Measurements from ENCODE around the gene SH2D3A.
"Not testable (repeated sequence)": the region's sequence is repeated elsewhere in the genome, so short reads cannot be mapped to it uniquely, and the experiment has no call there.

Gene SH2D3A

DNA sequence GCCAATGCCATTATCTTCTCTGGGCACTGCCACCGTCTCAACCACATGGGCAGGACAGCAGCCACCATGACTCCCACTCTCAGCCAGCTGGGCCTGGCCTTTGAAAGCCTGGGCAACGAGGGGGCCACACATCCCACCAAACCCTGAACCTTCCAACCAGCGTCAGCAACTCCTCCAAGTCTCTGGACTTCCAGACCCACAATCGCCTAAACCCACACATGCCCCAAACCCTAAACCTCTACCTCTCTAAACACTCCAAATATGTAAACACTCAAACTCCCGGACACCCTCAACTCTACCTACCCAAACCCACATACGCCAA lies 47.7 kb downstream of the SH2D3A start:
- no peak for DNase-seq

DNA sequence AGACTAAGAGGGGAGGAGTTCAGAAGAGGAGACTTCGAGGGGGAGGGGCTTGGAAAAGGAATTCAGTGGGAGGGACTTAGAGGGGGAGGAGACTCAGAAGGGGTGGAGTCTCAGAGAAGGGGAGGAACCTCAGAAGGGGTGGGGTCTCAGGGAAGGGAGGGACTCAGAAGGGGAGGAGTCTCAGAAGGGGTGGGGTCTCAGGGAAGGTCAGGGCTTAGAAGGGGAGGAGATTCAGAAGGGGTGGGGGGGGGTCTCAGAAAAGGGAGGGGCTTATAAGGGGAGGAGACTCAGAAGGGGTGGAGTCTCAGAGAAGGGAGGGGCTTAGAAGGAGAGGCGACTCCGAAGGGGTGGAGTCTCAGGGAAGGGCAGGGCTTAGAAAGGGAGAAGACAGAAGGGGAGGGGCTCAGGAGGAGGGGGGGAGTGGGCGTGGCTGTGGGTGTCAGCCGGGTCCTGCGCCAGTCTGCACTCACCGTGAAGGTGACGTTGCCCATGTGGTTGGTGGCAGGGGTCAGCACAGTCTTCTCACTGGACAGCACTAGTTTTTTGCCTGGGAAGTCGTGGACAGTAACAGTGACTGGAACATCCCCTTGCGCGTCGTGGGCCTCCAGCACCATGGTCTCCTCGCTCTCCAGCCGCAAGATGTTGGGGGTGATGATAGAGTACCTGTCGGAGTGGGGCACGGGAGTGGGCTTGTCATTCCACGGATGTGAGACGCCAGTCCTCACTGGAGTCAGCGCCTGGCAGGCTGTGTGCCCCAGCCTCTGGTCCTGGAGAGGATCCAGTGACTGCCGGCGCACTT lies 48.3 kb downstream of the SH2D3A start:
- no peak for DNase-seq

DNA sequence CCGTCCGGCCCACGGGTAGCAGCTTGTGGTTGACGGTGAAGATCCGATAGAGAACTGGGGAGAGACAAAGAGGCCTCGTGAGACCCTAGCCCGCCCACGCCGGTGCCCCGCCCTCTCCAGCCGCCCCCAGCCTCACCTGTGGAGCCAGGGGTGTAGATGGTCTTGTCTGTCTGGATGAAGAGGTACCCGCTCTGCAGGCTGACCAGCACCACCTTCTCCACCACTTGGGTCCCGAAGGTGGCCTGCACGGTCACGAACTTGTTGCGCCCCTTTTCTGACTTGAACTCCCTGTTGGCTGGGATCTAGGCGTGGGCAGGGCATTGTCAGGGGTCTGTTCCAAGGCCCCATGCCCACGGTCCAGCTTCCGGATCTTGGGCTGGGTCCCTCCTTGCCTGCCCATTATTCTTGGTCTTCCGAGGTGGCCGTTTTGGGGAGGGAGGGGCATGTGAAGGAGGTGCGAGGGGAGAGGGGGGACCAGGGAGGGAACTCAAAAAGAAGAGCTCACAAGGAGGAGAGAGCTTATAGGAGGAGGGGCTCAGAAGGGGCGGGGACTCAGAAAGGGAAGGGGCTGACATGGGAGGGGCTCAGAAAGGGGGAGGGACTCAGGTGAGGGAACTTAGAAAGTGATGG lies 49.0 kb downstream of the SH2D3A start:
- DNase-seq: no peak

DNA sequence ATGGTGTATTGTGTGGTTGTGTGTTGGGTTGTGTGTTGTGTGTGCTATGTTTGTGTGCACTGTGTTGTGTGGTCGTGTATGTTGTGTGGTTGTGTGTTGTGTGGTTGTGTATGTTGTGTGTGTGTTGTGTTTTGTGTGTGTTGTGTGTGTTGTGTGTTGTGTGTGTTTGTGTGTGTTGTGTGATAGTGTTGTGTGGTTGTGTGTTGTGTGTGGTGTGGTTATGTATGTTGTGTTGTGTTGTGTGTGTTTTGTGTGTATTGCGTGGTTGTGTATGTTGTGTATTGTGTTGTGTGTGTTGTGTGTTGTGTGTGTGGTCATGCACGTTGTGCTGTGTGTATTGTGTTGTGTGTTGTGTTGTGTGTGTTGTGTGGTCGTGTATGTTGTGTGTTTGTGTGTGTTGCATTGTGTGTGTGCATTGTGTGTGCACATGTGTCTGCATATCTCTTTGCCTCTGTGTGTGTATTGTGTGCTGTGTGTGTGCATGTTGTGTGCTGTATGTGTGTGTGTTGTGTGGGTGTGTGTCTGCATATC lies 49.7 kb downstream of the SH2D3A start:
- no peak for DNase-seq

DNA sequence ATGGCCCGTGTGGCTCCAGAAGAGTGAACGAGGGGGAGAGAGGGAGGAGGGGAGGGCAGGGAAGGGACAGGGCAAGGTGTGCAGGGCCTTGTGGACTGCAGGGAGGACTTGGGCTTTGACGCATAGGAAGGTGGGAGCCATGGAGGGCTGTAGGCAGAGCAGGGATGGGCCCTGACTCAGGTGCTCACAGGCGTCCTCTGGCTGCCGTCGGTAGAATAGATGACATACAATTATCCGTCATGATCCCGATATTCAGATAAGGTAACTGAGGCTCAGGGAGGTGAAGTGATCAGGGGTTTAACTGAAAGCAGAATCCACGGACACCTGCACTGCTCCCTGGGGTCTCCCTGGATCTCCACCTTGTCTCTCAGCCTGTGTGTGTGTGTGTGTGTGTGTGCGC lies 50.2 kb downstream of the SH2D3A start:
- DNase-seq: no peak

DNA sequence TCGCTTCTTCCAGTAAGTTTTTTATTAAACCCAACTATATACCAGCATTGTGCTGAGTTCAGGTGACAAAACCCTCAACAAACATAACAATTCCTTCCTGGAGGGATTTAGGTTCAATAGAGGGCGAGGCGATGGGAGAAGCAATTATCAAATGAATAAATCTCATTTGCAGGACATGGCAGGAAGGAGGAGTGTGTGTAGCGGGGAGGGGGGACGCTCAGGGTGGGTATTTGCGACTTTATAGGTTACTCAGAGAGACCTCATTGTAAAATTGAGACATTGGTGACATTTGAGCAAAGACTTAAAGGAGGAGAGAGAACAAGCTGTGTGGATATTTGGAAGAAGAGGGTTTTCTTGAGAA lies 50.6 kb downstream of the SH2D3A start:
- no peak for DNase-seq

DNA sequence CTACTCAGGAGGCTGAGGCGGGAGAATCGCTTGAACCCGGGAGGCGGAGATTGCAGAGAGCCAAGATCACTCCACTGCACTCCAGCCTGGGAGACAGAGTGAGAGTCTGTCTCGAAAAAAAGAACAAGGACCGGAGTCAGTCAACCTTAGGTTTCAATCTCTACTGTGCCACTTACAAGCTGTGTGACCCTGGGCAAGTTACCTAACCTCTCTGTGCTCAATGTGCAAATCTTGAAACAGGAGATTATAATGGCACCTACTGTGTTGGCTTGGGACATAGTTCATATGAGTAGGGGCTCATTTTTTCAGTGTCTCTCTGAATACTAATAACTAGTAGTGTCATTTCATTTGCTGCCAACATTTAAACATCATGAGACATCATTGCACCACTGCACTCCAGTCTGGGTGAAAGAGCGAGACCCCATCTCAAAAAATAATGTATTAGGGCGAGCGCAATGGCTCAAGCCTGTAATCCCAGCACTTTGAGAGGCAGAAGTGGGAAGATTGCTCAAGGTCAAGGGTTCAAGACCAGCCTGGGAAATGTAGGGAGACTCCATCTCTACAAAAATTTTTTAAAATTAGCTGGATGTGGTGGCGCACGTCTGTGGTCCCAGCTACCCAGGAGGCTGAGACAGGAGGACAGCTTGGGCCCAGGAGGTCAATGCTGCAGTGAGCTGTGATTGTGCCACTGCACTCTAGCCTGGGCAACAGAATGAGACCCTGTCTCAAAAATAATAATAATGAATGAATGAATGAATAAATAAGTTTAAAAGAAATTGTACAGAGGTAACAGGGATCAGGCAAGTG lies 52.3 kb downstream of the SH2D3A start:
- DNase-seq: no peak

DNA sequence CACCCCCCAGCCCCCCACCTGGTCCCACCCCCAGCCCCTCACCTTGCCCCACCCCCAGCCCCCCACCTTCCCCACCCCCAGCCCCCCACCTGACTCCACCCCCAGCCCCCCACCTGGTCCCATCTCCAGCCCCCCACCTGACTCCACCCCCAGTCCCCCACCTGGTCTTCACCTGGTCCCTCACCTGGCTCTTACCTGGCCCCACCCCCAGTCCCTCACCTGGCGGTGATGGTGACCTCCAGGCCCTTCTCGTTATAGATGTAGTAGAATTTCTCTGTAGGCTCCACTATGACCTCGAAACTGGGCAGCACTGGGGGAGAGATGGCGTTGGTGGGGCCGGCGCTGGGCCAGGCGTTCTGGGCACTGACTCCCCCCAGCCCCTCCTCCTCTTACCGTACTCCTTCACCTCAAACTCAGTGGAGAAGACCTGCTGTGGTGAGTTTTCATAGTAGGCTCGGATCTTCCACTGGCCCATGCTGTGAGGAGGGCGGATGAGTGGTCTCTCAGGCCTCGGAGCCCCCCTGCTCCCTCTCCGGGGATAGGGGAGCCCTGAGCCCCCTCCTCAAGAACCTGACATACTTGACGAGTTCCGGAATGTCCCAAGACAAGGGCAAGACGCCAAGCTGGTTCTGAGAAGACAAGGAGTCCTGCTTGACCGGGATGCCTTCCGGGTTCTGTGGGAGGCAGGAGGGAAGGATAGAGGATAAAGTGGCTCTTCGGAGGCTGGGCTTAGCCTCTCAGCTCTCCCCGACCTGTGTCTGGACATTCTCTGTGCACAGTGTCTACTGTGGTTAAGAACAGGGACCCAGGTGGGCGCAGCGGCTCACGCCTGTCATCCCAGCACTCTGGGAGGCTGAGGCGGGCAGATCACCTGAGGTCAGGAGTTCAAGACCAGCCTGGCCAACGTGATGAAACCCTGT lies 53.2 kb downstream of the SH2D3A start:
- DNase-seq: no peak

DNA sequence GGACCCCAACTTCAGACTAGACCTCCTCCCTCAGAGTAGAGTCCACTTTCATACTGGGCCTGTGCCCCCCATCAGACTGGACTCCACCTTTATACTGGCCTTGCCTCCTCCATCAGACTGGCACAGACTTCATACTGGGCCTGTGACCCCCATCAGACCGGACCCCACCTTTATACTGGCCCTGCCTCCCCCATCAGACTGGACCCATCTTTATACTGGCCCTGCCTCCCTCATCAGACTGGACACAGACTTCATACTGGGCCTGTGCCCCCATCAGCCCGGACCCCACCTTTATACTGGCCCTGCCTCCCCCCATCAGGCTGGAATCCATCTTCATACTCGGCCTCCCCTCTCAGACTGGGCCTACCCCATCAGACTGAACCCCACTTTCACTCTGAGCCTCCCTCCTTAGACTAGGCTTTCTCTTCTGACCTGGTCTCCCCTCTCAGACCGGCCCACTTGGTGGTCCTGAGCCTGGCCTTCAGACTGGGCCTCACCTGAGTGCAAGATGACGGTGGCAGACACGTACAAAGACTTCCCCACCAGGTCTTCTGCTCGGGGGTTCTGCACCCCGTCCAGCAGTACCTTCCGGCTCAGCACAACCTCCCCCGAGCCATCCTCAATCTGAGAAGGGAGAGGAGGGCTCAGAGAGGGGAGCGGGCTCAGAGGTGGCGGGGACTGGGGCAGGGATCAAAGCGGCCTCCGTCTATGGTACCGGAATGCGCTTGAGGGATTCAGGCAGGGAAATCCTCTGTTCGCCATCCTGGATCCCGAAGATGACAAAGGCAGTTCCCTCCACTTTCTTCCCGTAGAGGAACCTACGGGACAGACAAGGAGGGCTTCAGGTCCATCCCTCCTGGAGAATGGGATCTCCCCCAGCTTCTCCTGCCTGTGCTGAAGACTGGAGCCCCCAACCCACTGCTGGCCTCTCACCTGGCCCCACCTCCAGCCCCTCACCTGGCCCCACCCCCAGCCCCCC lies 54.3 kb downstream of the SH2D3A start:
- no peak for DNase-seq

DNA sequence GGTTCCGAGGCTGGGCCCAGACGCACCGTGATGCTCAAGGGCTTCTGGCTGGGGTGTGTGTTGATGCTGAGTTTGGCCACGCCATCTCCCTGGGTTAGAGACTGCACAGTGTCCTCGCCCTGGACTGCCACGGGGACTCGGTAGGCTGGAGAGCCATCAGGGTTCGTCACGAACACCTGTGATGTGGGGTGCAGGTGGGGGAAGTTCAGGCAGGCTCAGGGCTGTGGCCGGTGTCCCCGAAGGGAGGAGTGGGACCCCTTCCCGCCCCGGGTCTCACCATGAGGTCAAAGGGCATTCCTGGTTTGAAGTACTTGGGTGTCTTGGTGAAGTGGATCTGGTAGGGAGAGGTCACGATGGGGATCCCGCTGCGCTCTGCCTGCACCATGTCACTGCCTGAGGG lies 55.0 kb downstream of the SH2D3A start:
- DNase-seq: no peak

DNA sequence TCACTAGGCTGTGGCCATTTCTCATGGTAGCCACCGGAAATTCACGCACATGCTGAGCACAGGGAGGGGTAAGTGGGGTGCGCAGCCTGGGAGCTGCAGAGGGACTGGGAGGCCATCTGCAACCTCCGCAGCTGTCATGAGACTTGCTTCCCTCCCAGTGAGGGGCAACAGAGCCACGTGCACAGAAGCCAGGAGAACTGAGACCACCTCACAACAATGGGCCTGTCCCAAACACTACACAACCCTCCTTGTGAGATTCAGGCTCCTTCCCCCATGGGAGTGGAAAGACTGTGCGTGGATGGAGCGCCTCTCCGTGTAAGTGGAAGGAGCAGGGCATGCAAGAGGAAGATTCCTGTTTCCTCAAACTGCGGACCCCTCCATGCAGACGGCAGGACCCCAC lies 55.6 kb downstream of the SH2D3A start:
- no peak for DNase-seq

DNA sequence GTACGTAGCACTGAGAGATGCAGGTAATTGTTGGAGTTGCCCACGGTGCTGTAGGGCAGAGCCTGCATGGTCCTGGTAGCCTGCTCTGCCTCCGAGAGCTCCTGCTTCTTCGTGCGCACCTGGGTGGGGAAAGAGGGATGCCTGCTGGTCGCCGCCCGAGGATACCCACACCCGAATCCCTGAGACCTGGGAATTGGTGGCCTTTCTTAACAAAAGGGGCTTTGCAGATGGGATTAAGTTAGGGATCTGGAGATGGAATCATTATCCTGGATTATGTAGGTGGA lies 56.2 kb downstream of the SH2D3A start:
- DNase-seq: no peak

DNA sequence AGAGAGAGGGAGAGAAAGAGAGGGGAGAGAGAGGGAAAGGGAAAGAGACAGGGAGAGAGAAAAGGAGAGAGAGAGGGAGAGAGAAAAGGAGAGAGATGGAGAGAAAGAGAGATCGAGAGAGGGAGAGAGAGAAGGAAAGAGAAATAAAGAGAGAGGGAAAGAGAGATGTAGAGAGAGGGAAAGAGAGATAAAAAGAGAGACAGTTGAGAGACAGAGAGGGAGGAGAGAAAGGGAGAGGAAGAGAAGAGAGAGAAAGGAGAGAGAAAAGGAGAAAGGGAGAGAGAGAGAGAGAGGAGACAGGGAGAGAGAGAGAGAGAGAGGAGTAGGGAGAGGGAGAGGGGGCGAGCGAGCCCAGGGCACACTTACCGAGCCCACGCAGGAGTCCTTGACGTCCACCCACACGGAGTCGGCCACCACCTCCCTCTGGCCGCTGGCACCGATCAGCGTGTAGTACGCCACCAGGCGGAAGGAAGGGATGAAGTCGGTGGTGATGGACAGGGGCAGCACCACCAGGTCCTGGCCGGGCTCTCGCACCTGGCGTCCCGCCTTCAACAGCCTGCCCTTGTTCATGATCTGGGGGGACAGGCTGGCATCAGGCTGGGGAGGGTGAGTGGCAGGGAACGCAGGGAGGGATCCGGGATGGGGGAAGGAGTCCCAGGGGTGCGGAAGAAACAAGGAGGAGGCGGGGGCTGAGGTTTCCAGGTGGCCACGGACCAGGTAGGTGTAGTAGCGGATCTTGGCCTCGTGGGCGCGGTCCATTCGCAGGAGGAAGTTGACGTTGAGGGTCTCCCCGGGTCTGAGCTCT lies 56.8 kb downstream of the SH2D3A start:
- no peak for DNase-seq

DNA sequence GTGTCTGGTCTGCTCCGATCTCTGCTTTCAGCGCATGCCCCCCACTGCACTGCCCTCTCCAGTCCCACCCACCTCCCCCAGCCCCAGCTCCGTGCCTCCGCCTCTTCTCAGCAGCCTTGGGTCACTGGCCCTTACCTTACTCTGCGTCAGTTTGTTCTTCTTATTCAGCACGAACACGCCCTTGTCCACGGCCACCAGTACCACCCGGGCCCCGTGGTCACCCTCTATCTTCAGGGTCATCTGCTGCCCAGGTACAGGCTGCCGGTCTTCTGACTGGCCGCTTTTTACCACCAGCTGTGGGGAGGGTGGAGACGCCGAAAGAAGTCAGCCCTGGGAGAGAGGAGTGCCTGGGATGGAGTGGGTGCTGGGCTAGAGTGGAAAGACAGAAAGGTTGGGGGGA lies 57.7 kb downstream of the SH2D3A start:
- DNase-seq: no peak

DNA sequence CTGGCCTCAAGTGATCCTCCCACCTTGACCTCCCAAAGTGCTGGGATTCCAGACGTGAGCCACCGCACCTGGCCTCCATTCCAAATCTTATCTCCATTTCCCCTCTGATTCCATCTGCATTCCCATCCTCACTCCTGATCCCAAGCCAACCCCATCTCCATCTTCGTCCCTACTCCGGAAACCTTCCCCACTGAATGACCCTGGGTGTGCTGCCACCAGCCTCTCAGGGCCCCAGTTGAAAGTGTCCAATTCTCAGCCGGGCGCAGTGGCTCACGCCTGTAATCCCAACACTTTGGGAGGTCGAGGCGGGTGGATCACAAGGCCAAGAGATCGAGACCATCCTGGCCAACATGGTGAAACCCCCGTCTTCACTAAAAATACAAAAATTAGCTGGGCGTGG lies 58.3 kb downstream of the SH2D3A start:
- DNase-seq: not testable (repeated sequence)

DNA sequence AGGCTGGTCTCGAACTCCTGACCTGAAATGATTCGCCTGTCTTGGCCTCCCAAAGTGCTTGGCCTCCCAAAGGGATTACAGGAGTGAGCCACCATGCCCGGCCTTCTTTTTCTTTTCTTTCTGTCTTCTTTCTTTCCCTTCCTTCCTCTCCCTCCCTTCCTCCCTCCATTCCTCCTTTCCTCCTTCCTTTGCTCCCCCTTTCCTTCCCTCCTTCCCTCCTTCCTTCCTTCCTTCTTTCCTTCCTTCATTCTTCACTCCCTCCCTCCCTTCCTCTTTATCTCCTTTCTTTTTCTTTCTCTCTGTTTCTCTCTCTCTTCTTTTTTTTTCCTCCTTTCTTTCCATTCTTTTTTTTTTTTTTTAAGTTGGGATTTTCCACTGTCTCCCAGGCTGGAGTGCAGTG lies 58.9 kb downstream of the SH2D3A start:
- DNase-seq: no peak

DNA sequence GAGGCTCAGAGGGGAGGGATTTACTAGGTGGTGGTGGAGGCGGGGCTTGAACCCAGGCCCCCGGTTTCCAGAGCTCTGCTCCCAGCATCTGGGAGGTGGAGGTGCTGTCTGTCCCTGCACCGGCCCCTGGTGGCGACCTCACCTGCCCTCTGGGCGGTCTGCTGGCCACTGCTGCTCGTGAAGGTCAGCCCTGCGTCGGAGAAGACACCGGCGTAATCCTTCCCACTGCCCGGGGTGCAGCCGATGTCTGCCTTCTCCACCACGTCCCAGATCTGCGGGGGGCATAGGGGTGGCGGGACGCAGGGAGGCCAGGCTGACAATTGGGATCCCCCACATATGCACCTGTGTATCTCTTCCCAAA lies 59.6 kb downstream of the SH2D3A start:
- DNase-seq: no peak

DNA sequence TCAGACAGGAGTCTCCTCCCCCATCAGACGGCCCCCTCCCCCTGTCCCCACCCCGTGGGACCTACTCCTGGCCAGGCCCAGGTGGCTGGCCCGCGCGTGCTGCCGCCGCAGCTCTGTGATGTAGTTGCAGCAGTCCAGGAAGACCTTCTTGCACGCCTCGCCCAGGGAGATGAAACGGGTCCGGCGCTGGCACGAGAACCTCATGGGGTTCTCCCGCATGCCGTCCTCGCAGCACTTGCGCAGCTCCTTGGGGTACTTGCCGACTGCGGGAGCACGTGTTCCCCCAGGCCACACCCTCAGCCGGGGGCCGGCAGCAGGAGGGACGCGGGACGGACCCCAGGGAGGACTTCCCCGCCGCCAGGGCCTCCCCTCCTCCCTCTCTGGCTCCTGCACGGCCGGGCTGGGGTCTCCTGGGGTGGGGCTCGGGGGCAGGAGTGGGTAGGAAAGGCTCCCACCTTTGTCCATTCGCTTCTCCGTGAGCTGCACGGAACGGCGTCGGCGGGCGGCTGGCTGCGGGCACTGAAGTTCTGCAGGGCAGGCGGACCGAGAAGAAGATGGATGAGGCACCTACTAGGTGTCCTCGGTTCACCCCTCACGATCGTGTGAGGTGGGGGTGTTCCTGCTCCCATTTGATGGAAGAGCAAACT lies 60.1 kb downstream of the SH2D3A start:
- DNase-seq: no peak

DNA sequence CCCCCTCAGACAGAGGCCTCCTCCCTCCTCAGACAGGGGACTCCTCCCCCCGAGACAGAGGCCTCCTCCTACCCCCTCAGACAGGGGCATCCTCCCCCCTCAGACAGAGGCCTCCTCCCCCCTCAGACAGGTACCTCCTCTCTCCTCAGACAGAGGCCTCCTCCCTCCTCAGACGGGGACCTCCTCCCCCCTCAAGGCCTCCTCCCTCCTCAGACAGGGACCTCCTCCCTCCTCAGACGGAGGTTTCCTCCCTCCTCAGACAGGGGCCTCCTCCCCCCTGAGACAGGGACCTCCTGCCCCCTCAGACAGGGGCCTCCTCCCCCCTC lies 60.6 kb downstream of the SH2D3A start:
- DNase-seq: no peak

DNA sequence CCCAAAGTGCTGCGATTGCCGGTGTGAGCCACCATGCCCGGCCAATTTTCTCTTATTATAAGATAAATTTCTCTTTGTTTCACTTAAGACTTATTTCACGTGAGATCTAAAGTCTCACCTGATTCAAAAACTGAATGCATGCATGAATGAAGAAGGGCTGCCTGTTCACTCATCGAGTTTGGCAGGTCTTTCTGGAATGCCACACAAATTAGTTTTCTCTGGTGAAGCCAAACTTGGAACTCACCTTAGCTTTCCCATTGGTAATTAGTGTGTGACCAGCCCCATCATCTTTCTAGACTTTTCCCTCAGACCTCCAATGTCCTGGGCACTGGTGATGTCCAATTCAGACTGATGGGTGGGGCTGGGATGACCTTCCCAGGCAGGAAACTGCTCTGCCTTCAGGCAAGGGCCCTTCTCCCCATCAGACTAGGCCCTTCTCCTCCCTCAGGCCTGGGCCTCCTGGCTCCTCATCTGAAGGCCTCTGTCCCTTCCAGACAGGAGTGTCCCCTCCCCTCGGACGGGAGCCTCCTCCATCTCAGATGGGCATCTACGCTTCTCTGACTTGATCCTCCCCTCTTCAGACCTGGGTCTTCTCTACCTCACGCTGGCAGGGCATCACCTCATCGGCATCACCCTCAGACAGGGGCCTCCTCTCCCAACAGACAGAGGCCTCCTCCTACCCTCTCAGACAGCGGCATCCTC lies 61.2 kb downstream of the SH2D3A start:
- no peak for DNase-seq
